SK-N-SH treated with all-trans-retinoic acid at 6 μM for 48 hours (cell line): Measurements from ENCODE around the gene COL6A5.

ENCODE experiments used
- ARNTL ChIP-seq: fragments of 450-650 bp; formaldehyde crosslinking; IDR thresholded peaks from 2 replicates; pipeline ENCODE4 v1.5.0; 2020; ENCODE audit warnings: low read depth, mild to moderate bottlenecking, moderate library complexity, borderline replicate concordance
- BACH2 ChIP-seq: fragments of 250-450 bp; sonication (Bioruptor Pico); IDR thresholded peaks from 2 replicates; pipeline ENCODE4 v1.9.0; 2021; ENCODE audit warnings: mild to moderate bottlenecking, borderline replicate concordance
- GLIS3 ChIP-seq: fragments of 250-450 bp; sonication (Bioruptor Pico); IDR thresholded peaks from 2 replicates; pipeline ENCODE4 v1.5.0; 2020; ENCODE audit warnings: mild to moderate bottlenecking, moderate library complexity
- ISL1 ChIP-seq: fragments of 250-450 bp; sonication (Bioruptor Pico); IDR thresholded peaks from 2 replicates; pipeline ENCODE4 v2.1.2; 2022; ENCODE audit warnings: mild to moderate bottlenecking, moderate library complexity
- POU6F1 ChIP-seq: fragments of 250-450 bp; sonication (Bioruptor Pico); IDR thresholded peaks from 2 replicates; pipeline ENCODE4 v1.8.0; 2021; ENCODE audit warnings: low read depth, mild to moderate bottlenecking, moderate library complexity, borderline replicate concordance
- RARB ChIP-seq: fragments of 250-450 bp; sonication (Bioruptor Pico); IDR thresholded peaks from 2 replicates; pipeline ENCODE4 v1.8.0; 2021; ENCODE audit warnings: mild to moderate bottlenecking, moderate library complexity
- SNAI2 ChIP-seq: fragments of 250-450 bp; sonication (Bioruptor Pico); IDR thresholded peaks from 2 replicates; pipeline ENCODE4 v1.5.0; 2020; ENCODE audit warnings: mild to moderate bottlenecking, moderate library complexity
- TSHZ2 ChIP-seq: fragments of 250-450 bp; sonication (Bioruptor Pico); IDR thresholded peaks from 2 replicates; pipeline ENCODE4 v1.5.0; 2020; ENCODE audit warnings: mild to moderate bottlenecking, moderate library complexity
- ZC3H10 ChIP-seq: fragments of 250-450 bp; sonication (Bioruptor Pico); IDR thresholded peaks from 2 replicates; pipeline ENCODE4 v1.5.1; 2021; ENCODE audit warnings: mild to moderate bottlenecking, moderate library complexity

- no peak for TF ChIP-seq GLIS3 (CRISPR knock-in tag)
- TF ChIP-seq BACH2 (CRISPR knock-in tag), result no peak
- no peak for TF ChIP-seq ARNTL (CRISPR knock-in tag)
- no peak for TF ChIP-seq RARB
- TF ChIP-seq POU6F1 (CRISPR knock-in tag), result no peak
- TF ChIP-seq ZC3H10, result no peak
- TF ChIP-seq ISL1, result no peak
- no peak for TF ChIP-seq TSHZ2 (CRISPR knock-in tag)
- no peak for TF ChIP-seq SNAI2
These were observed 60.5 kb downstream of the COL6A5 start for GRCh38 chr3:130405956-130406355.
